ENCODE data around the gene DMPK.

The DMPK gene

GRCh38 chr19:45765702-45766295 is 16.5 kb downstream of the DMPK start:
- DNase-seq (ENCODE audit: low read depth in 2 of 2) = no peak
- no peak for TF ChIP-seq CTCF (IDR thresholded peaks at IDR 0.05; ENCODE audit: low read depth, low read length)
- H3K4me3 ChIP-seq (replicated peaks in 1 of 2; ENCODE audit: low read depth in 2 of 2, low read length in 2 of 2) = no peak overlapping the region

GRCh38 chr19:45764945-45765701 is 17.2 kb downstream of the DMPK start:
- no peak overlapping the region for H3K4me3 ChIP-seq (replicated peaks in 1 of 2; ENCODE audit: low read depth in 2 of 2, low read length in 2 of 2)
- no peak for TF ChIP-seq CTCF (IDR thresholded peaks at IDR 0.05; ENCODE audit: low read depth, low read length)
- DNase-seq (ENCODE audit: low read depth in 2 of 2) = no peak

GRCh38 chr19:45764475-45764874 is 17.8 kb downstream of the DMPK start:
- TF ChIP-seq CTCF (IDR thresholded peaks at IDR 0.05; ENCODE audit: low read depth, low read length) = no peak
- H3K4me3 ChIP-seq (replicated peaks in 1 of 2; ENCODE audit: low read depth in 2 of 2, low read length in 2 of 2) = no peak overlapping the region
- no peak for DNase-seq (ENCODE audit: low read depth in 2 of 2)

GRCh38 chr19:45763691-45764294 is 18.5 kb downstream of the DMPK start:
- no peak for DNase-seq (ENCODE audit: low read depth in 2 of 2)
- TF ChIP-seq CTCF (IDR thresholded peaks at IDR 0.05; ENCODE audit: low read depth, low read length) = no peak
- H3K4me3 ChIP-seq (replicated peaks in 1 of 2; ENCODE audit: low read depth in 2 of 2, low read length in 2 of 2) = no peak overlapping the region

- TF ChIP-seq CTCF (IDR thresholded peaks at IDR 0.05; ENCODE audit: low read depth, low read length) = no peak
- H3K4me3 ChIP-seq (replicated peaks in 1 of 2; ENCODE audit: low read depth in 2 of 2, low read length in 2 of 2) = no peak overlapping the region
- no peak for DNase-seq (ENCODE audit: low read depth in 2 of 2)
Observed at GRCh38 chr19:45762870-45763631, 19.2 kb downstream of the DMPK start.

- no peak overlapping the region for H3K4me3 ChIP-seq (replicated peaks in 1 of 2; ENCODE audit: low read depth in 2 of 2, low read length in 2 of 2)
- TF ChIP-seq CTCF (IDR thresholded peaks at IDR 0.05; ENCODE audit: low read depth, low read length) = no peak
- DNase-seq (ENCODE audit: low read depth in 2 of 2) = no peak
Observed at GRCh38 chr19:45761714-45762113, 20.6 kb downstream of the DMPK start.
